Gastroesophageal sphincter (tissue), 3 donors: Measurements from ENCODE around the gene CA5B.

Source experiments
- EP300 ChIP-seq: sonication (generic); formaldehyde crosslinking; IDR thresholded peaks from one replicate; pipeline ENCODE4 v1.6.1; 2017; ENCODE audit warnings: antibody characterized with exemption, mild to moderate bottlenecking
- TF ChIP-seq, protein P1 (sequence below), 4 experiments: fragments of 200-600 bp in 2 of 4; fragments of 450-650 bp in 2 of 4; sonication (generic) in 1 of 4; IDR thresholded peaks; one replicate each; pipeline ENCODE4 v1.5.1; 2017 to 2019; ENCODE audit warnings: antibody characterized with exemption in 4 of 4, mild to moderate bottlenecking in 2 of 4, moderate library complexity in 2 of 4

GRCh38 chrX:15815779-15816437 lies 77.8 kb downstream of the CA5B start:
- TF ChIP-seq, protein P1, sequence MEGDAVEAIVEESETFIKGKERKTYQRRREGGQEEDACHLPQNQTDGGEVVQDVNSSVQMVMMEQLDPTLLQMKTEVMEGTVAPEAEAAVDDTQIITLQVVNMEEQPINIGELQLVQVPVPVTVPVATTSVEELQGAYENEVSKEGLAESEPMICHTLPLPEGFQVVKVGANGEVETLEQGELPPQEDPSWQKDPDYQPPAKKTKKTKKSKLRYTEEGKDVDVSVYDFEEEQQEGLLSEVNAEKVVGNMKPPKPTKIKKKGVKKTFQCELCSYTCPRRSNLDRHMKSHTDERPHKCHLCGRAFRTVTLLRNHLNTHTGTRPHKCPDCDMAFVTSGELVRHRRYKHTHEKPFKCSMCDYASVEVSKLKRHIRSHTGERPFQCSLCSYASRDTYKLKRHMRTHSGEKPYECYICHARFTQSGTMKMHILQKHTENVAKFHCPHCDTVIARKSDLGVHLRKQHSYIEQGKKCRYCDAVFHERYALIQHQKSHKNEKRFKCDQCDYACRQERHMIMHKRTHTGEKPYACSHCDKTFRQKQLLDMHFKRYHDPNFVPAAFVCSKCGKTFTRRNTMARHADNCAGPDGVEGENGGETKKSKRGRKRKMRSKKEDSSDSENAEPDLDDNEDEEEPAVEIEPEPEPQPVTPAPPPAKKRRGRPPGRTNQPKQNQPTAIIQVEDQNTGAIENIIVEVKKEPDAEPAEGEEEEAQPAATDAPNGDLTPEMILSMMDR (IDR thresholded peaks at IDR 0.05) = peak in 1 of 4 experiments; percentile 21
- TF ChIP-seq EP300 = no peak
